HG02763 (cell line): ENCODE measurements around the gene KIAA0232.
"Not testable (repeated sequence)": the region's sequence is repeated elsewhere in the genome, so short reads cannot be mapped to it uniquely, and the experiment has no call there.

ENCODE experiments used
- ATAC-seq: cut with Tn5 transposase; IDR thresholded peaks from one replicate; pipeline ENCODE4 v1.9.1; 2021; ENCODE audit warnings: mild to moderate bottlenecking, moderate library complexity; ENCODE audit not compliant: unreplicated experiment

Gene KIAA0232

GRCh38 chr4:6773106-6773505 is 9.4 kb upstream of the KIAA0232 start:
- ATAC-seq: no peak

- ATAC-seq: no peak
Measured at GRCh38 chr4:6773616-6774540, 8.6 kb upstream of the KIAA0232 start.

- ATAC-seq: no peak
Measured at GRCh38 chr4:6775746-6776145, 6.8 kb upstream of the KIAA0232 start.

- ATAC-seq: no peak
Measured at GRCh38 chr4:6776920-6777635, 5.4 kb upstream of the KIAA0232 start.

- ATAC-seq: no peak
Measured at GRCh38 chr4:6777636-6778281, 4.8 kb upstream of the KIAA0232 start.

- ATAC-seq: no peak
Measured at GRCh38 chr4:6778435-6778834, 4.1 kb upstream of the KIAA0232 start.

- ATAC-seq: no peak
Measured at GRCh38 chr4:6779667-6780565, 2.6 kb upstream of the KIAA0232 start.

- no peak for ATAC-seq
Measured at GRCh38 chr4:6781113-6781512, 1.4 kb upstream of the KIAA0232 start.

GRCh38 chr4:6781561-6781960 is 966 bp upstream of the KIAA0232 start:
- ATAC-seq: no peak

GRCh38 chr4:6782846-6783110 is 251 bp downstream of the KIAA0232 start:
- no peak for ATAC-seq

GRCh38 chr4:6783111-6783981 is 819 bp downstream of the KIAA0232 start:
- ATAC-seq: peak; percentile 70

GRCh38 chr4:6785572-6785925 is 3.0 kb downstream of the KIAA0232 start:
- no peak for ATAC-seq

- ATAC-seq: no peak
Measured at GRCh38 chr4:6788123-6788522, 5.6 kb downstream of the KIAA0232 start.

GRCh38 chr4:6791245-6791644 is 8.7 kb downstream of the KIAA0232 start:
- not testable (repeated sequence) for ATAC-seq

- ATAC-seq: not testable (repeated sequence)
Measured at GRCh38 chr4:6791796-6792195, 9.3 kb downstream of the KIAA0232 start.

GRCh38 chr4:6794189-6794588 is 11.7 kb downstream of the KIAA0232 start:
- ATAC-seq: no peak

GRCh38 chr4:6795821-6796220 is 13.3 kb downstream of the KIAA0232 start:
- ATAC-seq: no peak

- ATAC-seq: not testable (repeated sequence)
Measured at GRCh38 chr4:6797368-6797767, 14.8 kb downstream of the KIAA0232 start.

- ATAC-seq: no peak
Measured at GRCh38 chr4:6799091-6799490, 16.6 kb downstream of the KIAA0232 start.

GRCh38 chr4:6802025-6802424 is 19.5 kb downstream of the KIAA0232 start:
- no peak for ATAC-seq
